Measurements from ENCODE around the gene IL17RE. TPM values are rescaled to one million over a fixed set of nuclear protein-coding genes. Genes with fewer than 3 reads are reported as not detected.

The IL17RE gene
- total and polyA plus RNA-seq, 3 experiments from 2014 or later = 0.47 to 1.2 (median 1.2) TPM

DNA sequence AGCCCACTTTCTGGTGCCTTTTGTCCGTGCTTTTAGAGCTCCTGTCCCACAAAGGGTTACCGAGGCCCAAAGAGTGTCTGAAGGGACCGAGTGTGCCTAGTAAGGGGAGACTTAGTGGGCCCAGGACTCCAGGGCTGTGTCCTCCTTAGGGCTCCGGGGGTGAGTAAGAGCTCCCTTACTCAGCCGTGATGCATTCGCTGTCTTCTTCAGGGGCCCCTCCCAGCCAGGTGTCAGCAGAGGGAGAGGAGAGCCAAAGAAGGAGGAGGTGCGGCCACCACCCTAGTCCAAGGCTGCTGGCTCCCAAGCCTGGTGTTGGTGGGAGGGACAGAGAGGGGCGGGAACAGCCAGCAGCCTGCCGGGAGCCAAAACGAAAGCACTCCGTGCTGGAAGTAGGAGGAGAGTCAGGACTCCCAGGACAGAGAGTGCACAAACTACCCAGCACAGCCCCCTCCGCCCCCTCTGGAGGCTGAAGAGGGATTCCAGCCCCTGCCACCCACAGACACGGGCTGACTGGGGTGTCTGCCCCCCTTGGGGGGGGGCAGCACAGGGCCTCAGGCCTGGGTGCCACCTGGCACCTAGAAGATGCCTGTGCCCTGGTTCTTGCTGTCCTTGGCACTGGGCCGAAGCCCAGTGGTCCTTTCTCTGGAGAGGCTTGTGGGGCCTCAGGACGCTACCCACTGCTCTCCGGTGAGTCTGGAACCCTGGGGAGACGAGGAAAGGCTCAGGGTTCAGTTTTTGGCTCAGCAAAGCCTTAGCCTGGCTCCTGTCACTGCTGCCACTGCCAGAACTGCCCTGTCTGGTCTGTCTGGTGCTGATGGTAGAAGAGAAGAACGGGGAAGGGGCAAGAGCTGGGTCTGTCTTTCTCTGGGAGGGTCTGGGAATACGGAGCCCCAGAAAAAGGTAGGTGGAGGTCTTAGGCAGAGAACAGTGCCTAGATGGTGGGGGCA is 14.4 kb downstream of the IL17RE start, which contains the start of gene IL17RC:
Gene IL17RC, plus strand, starts transcription at position 365 of the 947 bp plus-strand sequence. Its CDS starts 218 bp downstream, at position 583.
- no peak for DNase-seq
- H3K9me3 Mint-ChIP-seq = no peaks in the 10 kb centered on the region
- H3K27me3 ChIP-seq (ENCODE audit: insufficient read depth, low read length, poor library complexity, severe bottlenecking) = no peaks in the 10 kb centered on the region
- peaks cover 7 to 20% (median 15%) of the 10 kb centered on the region in 3 donors for H3K4me1 Mint-ChIP-seq
- peak within 1 kb of the TSS; percentile 64 for H3K27ac ChIP-seq (ENCODE audit: low read depth, low read length)
- peak within 1 kb of the TSS; percentile 74 to 93 (median 77) for H3K4me3 Mint-ChIP-seq
- H3K36me3 Mint-ChIP-seq = no peaks in the 10 kb centered on the region
- no peaks in the 10 kb centered on the region for H3K36me3 ChIP-seq (ENCODE audit: insufficient read depth, low read length)
- peak within 1 kb of the TSS in 2 of 8 donors; percentile 43 to 88 for H3K27ac Mint-ChIP-seq
- POLR2A ChIA-PET = interaction anchor here (0.6 to 2.9 kb wide), 3 partner anchors 15 to 335 kb away, joined by 4 to 14 read pairs (median 4); partner anchors contain the start of gene CRELD1
- CTCF ChIA-PET = interaction anchor here (1.8 kb wide), 1 partner anchor 16 kb away, joined by 7 read pairs; the partner anchor contains the start of gene CRELD1
- peaks cover 7 to 11% of the 10 kb centered on the region in 2 donors for H3K27me3 Mint-ChIP-seq
- peaks cover 9% of the 10 kb centered on the region for H3K4me1 ChIP-seq (ENCODE audit: insufficient read depth, low read length)
- no peaks in the 10 kb centered on the region for H3K9me3 ChIP-seq (ENCODE audit: low read length)
- H3K4me3 ChIP-seq (ENCODE audit: low read length) = peak within 1 kb of the TSS; percentile 49

- DNase-seq = no peak
- Histone ChIP-seq H3K4me3 (ENCODE audit: low read length) (no peak overlapping the region), H3K36me3 (ENCODE audit: insufficient read depth, low read length) (no peaks in the 10 kb centered on the region), H3K27me3 (ENCODE audit: insufficient read depth, low read length, poor library complexity, severe bottlenecking) (no peaks in the 10 kb centered on the region), H3K27ac (ENCODE audit: low read depth, low read length) (no peak overlapping the region), H3K9me3 (ENCODE audit: low read length) (no peaks in the 10 kb centered on the region), H3K4me1 (ENCODE audit: insufficient read depth, low read length) (peaks cover 9% of the 10 kb centered on the region)
- Mint-ChIP-seq H3K9me3 (no peaks in the 10 kb centered on the region), H3K36me3 (no peaks in the 10 kb centered on the region), H3K4me3 (no peak overlapping the region), H3K4me1 (peaks cover 3 to 14% (median 8%) of the 10 kb centered on the region in 3 donors), H3K27ac (no peak overlapping the region), H3K27me3 (peaks cover 4 to 12% of the 10 kb centered on the region in 2 donors)
- CTCF ChIA-PET = no interaction called here
- POLR2A ChIA-PET = no interaction called here
Observed at GRCh38 chr3:9917820-9918219, 15.2 kb downstream of the IL17RE start.

DNA sequence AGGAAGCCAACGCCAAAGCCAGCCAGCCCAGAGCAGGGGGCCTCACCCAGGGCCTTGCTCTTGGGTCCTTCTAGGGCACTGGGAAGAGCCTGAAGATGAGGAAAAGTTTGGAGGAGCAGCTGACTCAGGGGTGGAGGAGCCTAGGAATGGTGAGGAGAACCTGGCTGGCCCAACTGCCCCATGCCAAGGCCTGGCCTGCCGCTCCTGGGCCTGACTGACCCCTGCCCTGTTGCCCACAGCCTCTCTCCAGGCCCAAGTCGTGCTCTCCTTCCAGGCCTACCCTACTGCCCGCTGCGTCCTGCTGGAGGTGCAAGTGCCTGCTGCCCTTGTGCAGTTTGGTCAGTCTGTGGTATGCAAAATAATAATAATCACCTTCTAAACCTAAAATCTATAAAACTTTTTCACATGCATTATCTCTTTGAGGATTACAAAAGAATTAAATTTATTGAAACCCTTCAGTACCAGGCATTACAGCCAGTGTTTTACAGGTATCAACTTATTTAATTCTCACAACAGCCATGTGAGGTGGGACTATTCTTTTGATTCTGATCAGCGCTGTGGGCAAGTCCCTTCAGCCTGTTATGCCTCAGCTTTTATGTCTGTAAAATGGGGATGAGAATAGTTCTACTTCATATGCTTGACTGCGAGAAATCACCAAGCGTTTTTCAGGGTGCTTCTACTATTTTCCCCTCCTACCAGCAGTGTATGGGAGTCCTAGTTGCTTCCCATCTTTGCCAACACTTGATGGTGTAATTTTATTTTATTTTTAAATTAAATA is 15.8 kb downstream of the IL17RE start:
- Mint-ChIP-seq H3K27me3 (peaks cover 4 to 12% of the 10 kb centered on the region in 2 donors), H3K27ac (peak overlapping the region in 1 of 8 donors; percentile 46), H3K4me3 (peak overlapping the region in 1 of 7 donors; percentile 84), H3K9me3 (no peaks in the 10 kb centered on the region), H3K4me1 (peaks cover 3 to 14% (median 8%) of the 10 kb centered on the region in 3 donors), H3K36me3 (no peaks in the 10 kb centered on the region)
- Histone ChIP-seq H3K36me3 (ENCODE audit: insufficient read depth, low read length) (no peaks in the 10 kb centered on the region), H3K4me3 (ENCODE audit: low read length) (no peak overlapping the region), H3K4me1 (ENCODE audit: insufficient read depth, low read length) (peaks cover 9% of the 10 kb centered on the region), H3K27me3 (ENCODE audit: insufficient read depth, low read length, poor library complexity, severe bottlenecking) (no peaks in the 10 kb centered on the region), H3K9me3 (ENCODE audit: low read length) (no peaks in the 10 kb centered on the region), H3K27ac (ENCODE audit: low read depth, low read length) (no peak overlapping the region)
- POLR2A ChIA-PET = no interaction called here
- no peak for DNase-seq
- CTCF ChIA-PET = no interaction called here

GRCh38 chr3:9928158-9928557 is 25.5 kb downstream of the IL17RE start:
- ChIA-PET POLR2A (no interaction called here), CTCF (no interaction called here)
- Mint-ChIP-seq H3K4me3 (no peak overlapping the region), H3K27me3 (peaks cover 6 to 12% of the 10 kb centered on the region in 2 donors), H3K36me3 (no peaks in the 10 kb centered on the region), H3K4me1 (peaks cover 11 to 25% (median 11%) of the 10 kb centered on the region in 3 donors), H3K9me3 (no peaks in the 10 kb centered on the region), H3K27ac (no peak overlapping the region)
- no peaks in the 10 kb centered on the region for H3K9me3 ChIP-seq (ENCODE audit: low read length)
- peaks cover 9% of the 10 kb centered on the region for H3K4me1 ChIP-seq (ENCODE audit: insufficient read depth, low read length)
- H3K4me3 ChIP-seq (ENCODE audit: low read length) = no peak overlapping the region
- no peaks in the 10 kb centered on the region for H3K27me3 ChIP-seq (ENCODE audit: insufficient read depth, low read length, poor library complexity, severe bottlenecking)
- H3K27ac ChIP-seq (ENCODE audit: low read depth, low read length) = no peak overlapping the region
- H3K36me3 ChIP-seq (ENCODE audit: insufficient read depth, low read length) = no peaks in the 10 kb centered on the region
- DNase-seq = no peak

- peak overlapping the region in 3 of 7 donors; percentile 36 to 80 (median 58) for H3K4me3 Mint-ChIP-seq
- CTCF ChIA-PET = interaction anchor here (1.1 to 4.0 kb wide), 7 partner anchors 16 to 356 kb away, joined by 3 to 28 read pairs (median 11); partner anchors contain the start of genes EMC3 and JAGN1
- POLR2A ChIA-PET = interaction anchor here (3.2 kb wide), 1 partner anchor 16 kb away, joined by 14 read pairs; no protein-coding TSS in a partner anchor
Observed at GRCh38 chr3:9930804-9931418, 28.3 kb downstream of the IL17RE start.

DNA sequence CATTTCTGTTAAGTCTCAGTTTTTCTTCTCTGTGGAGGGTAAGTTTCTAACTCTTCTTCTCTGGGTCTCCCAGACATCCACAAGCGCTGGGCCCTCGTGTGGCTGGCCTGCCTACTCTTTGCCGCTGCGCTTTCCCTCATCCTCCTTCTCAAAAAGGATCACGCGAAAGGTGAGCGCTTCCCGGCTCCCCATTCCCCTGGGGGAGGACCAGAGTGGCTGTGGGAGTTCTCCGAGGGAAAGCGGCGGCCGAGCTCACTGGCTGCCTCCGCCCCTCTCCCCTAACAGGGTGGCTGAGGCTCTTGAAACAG is 29.8 kb downstream of the IL17RE start:
- ChIA-PET CTCF (interaction anchor here (0.6 to 4.0 kb wide), 54 partner anchors 9 to 389 kb away, joined by 3 to 32 read pairs (median 4); partner anchors contain the start of genes ARPC4, BRPF1, EMC3 and FANCD2), POLR2A (interaction anchor here (0.6 to 3.2 kb wide), 16 partner anchors 13 to 388 kb away, joined by 3 to 28 read pairs (median 6); partner anchors contain the start of genes ARPC4, BRPF1, EMC3 and JAGN1)
- DNase-seq = no peak
- Mint-ChIP-seq H3K4me1 (peaks cover 32 to 61% (median 33%) of the 10 kb centered on the region in 3 donors), H3K27me3 (no peaks in the 10 kb centered on the region), H3K36me3 (peaks cover 0 to 31% (median 4%) of the 10 kb centered on the region in 3 donors), H3K27ac (peak overlapping the region; percentile 93 to 100 (median 98)), H3K4me3 (peak overlapping the region; percentile 88 to 99 (median 95)), H3K9me3 (no peaks in the 10 kb centered on the region)
- H3K9me3 ChIP-seq (ENCODE audit: low read length) = no peaks in the 10 kb centered on the region
- peak overlapping the region; percentile 90 for H3K27ac ChIP-seq (ENCODE audit: low read depth, low read length)
- peaks cover 6% of the 10 kb centered on the region for H3K36me3 ChIP-seq (ENCODE audit: insufficient read depth, low read length)
- peak overlapping the region; percentile 76 for H3K4me3 ChIP-seq (ENCODE audit: low read length)
- H3K27me3 ChIP-seq (ENCODE audit: insufficient read depth, low read length, poor library complexity, severe bottlenecking) = no peaks in the 10 kb centered on the region
- H3K4me1 ChIP-seq (ENCODE audit: insufficient read depth, low read length) = peaks cover 32% of the 10 kb centered on the region

More at GRCh38 chr3:9930804-9931418, 28.3 kb downstream of the IL17RE start:
- Histone ChIP-seq H3K4me3 (ENCODE audit: low read length) (no peak overlapping the region), H3K27me3 (ENCODE audit: insufficient read depth, low read length, poor library complexity, severe bottlenecking) (no peaks in the 10 kb centered on the region), H3K36me3 (ENCODE audit: insufficient read depth, low read length) (no peaks in the 10 kb centered on the region), H3K9me3 (ENCODE audit: low read length) (no peaks in the 10 kb centered on the region), H3K27ac (ENCODE audit: low read depth, low read length) (no peak overlapping the region), H3K4me1 (ENCODE audit: insufficient read depth, low read length) (peaks cover 29% of the 10 kb centered on the region)
- no peaks in the 10 kb centered on the region for H3K9me3 Mint-ChIP-seq
- peaks cover 29 to 49% (median 32%) of the 10 kb centered on the region in 3 donors for H3K4me1 Mint-ChIP-seq
- peak overlapping the region; percentile 36 to 93 (median 76) for H3K27ac Mint-ChIP-seq
- peaks cover 0 to 19% (median 0%) of the 10 kb centered on the region in 3 donors for H3K36me3 Mint-ChIP-seq
- no peak for DNase-seq
- no peaks in the 10 kb centered on the region for H3K27me3 Mint-ChIP-seq

All from CD8-positive, alpha-beta memory T cell (primary cell).